CD4-positive, alpha-beta T cell (primary cell): ENCODE results near the gene ADRB2. TPM values are rescaled to one million over a fixed set of nuclear protein-coding genes. Genes with fewer than 3 reads are reported as not detected.

Experiments
- ATAC-seq: fragments of 200-7000 bp; cut with Tn5 transposase; one replicate; pipeline ENCODE4 v1.10.0; 2022; ENCODE audit warnings: mild to moderate bottlenecking; ENCODE audit not compliant: poor library complexity
- CTCF ChIA-PET: fragments of 350-600 bp; sonication (Branson Sonifier 250); formaldehyde crosslinking; loops from one replicate; lab custom pipeline; 2021; ENCODE audit warnings: antibody characterized with exemption, inconsistent platforms; lab: Charles Lee
- POLR2A ChIA-PET: fragments of 350-600 bp; sonication (Branson Sonifier 250); formaldehyde crosslinking; loops from one replicate; lab custom pipeline; 2021; ENCODE audit warnings: antibody characterized with exemption, inconsistent platforms; lab: Charles Lee
- DNase-seq, 14 experiments: peaks; one replicate each; pipeline ENCODE4 v3.0.0-alpha.2; 2013 to 2020; ENCODE audit warnings: mixed read lengths in 2 of 14
- H3K27ac ChIP-seq, 2 donors: one replicate each; pipeline versions ENCODE4 v1.5.1 to v1.7.0; 2013; ENCODE audit warnings: low read length in 2 of 2, low read depth in 1 of 2, mild to moderate bottlenecking in 1 of 2
- H3K27me3 ChIP-seq, 2 experiments: 1 replicate in 1 of 2; 2 replicates in 1 of 2; pipeline versions ENCODE4 v1.6.1 to v1.7.0; 2013; ENCODE audit warnings: low read length in 2 of 2, control low read depth in 1 of 2, mild to moderate bottlenecking in 1 of 2, moderate library complexity in 1 of 2; ENCODE audit not compliant: insufficient read depth in 2 of 2, control insufficient read depth in 1 of 2
- H3K36me3 ChIP-seq: one replicate; pipeline ENCODE4 v1.6.1; 2013; ENCODE audit warnings: low read length, control low read depth; ENCODE audit not compliant: insufficient read depth
- H3K4me1 ChIP-seq: one replicate; pipeline ENCODE4 v1.6.1; 2013; ENCODE audit warnings: low read length, control low read depth; ENCODE audit not compliant: insufficient read depth
- H3K4me3 ChIP-seq: one replicate; pipeline ENCODE4 v1.5.1; 2013; ENCODE audit warnings: mild to moderate bottlenecking, low read length, moderate library complexity
- H3K9me3 ChIP-seq, 2 experiments: 1 replicate in 1 of 2; 2 replicates in 1 of 2; pipeline versions ENCODE4 v1.6.1 to v1.7.0; 2013; ENCODE audit warnings: low read length in 2 of 2, mild to moderate bottlenecking in 2 of 2, control low read depth in 1 of 2, moderate library complexity in 1 of 2; ENCODE audit not compliant: control insufficient read depth in 1 of 2, insufficient read depth in 1 of 2
- H3K27ac Mint-ChIP-seq: one replicate; pipeline ENCODE4 v1.8.0; 2020; ENCODE audit warnings: mixed read lengths
- H3K27me3 Mint-ChIP-seq: one replicate; pipeline ENCODE4 v1.8.0; 2021; ENCODE audit warnings: mixed read lengths
- H3K36me3 Mint-ChIP-seq: one replicate; pipeline ENCODE4 v1.8.0; 2021; ENCODE audit warnings: low read depth, mixed read lengths
- H3K4me1 Mint-ChIP-seq: one replicate; pipeline ENCODE4 v1.8.0; 2021; ENCODE audit warnings: low read depth, mixed read lengths
- H3K4me3 Mint-ChIP-seq: one replicate; pipeline ENCODE4 v1.8.0; 2020; ENCODE audit warnings: mild to moderate bottlenecking, mixed read lengths
- H3K9me3 Mint-ChIP-seq: one replicate; pipeline ENCODE4 v1.8.0; 2020; ENCODE audit warnings: mixed read lengths
- CTCF ChIP-seq: fragments of 200-600 bp; IDR thresholded peaks from one replicate; pipeline ENCODE4 v1.8.0; 2022; ENCODE audit warnings: antibody characterized with exemption, mild to moderate bottlenecking
- intact Hi-C, 2 experiments: fragments of 100-400 bp; cut with DNase I in 1 of 2; cut with micrococcal nuclease in 1 of 2; formaldehyde crosslinking; loops; one replicate each; pipeline versions ENCODE4 v1.15.1 to v1.9.0; 2023 to 2025; cut with DNase I, micrococcal nuclease
- total RNA-seq, 174 experiments: library from RNA in 2 of 174; stranded (reverse) in 2 of 174; gene quantifications; one replicate each; pipeline ENCODE4 v1.2.3 and lab custom pipeline; 2021 to 2026

ADRB2 gene
- total RNA-seq, 2 experiments from 2014 or later: 1.2 to 1.6 TPM

- peak overlapping the region; percentile 17 for H3K4me3 Mint-ChIP-seq
- H3K4me1 Mint-ChIP-seq: peaks cover 33% of the 10 kb centered on the region
- H3K27ac ChIP-seq: no peak overlapping the region
- peak in 1 of 14 experiments; percentile 36 for DNase-seq
- H3K9me3 ChIP-seq: no peaks in the 10 kb centered on the region
- no peak for TF ChIP-seq CTCF
- peaks cover 22% of the 10 kb centered on the region for H3K4me1 ChIP-seq
- no peaks in the 10 kb centered on the region for H3K27me3 Mint-ChIP-seq
- no peak overlapping the region for H3K4me3 ChIP-seq
- intact Hi-C loops: no loop called here
- H3K27ac Mint-ChIP-seq: no peak overlapping the region
- no peaks in the 10 kb centered on the region for H3K9me3 Mint-ChIP-seq
- peaks cover 5% of the 10 kb centered on the region for H3K36me3 Mint-ChIP-seq
- ChIA-PET POLR2A (no interaction called here), CTCF (no interaction called here)
- ATAC-seq: no peak
- H3K27me3 ChIP-seq: peaks cover 1 to 6% of the 10 kb centered on the region in 2 experiments
- no peaks in the 10 kb centered on the region for H3K36me3 ChIP-seq
Measured at GRCh38 chr5:148805326-148806290, 20.8 kb upstream of the ADRB2 start.

- Histone ChIP-seq H3K9me3 (no peaks in the 10 kb centered on the region), H3K4me3 (no peak overlapping the region), H3K27ac (no peak overlapping the region), H3K27me3 (peaks cover 0 to 6% of the 10 kb centered on the region in 2 experiments), H3K36me3 (no peaks in the 10 kb centered on the region), H3K4me1 (peaks cover 27% of the 10 kb centered on the region)
- no peak for TF ChIP-seq CTCF
- ChIA-PET CTCF (interaction anchor here (2.0 kb wide), 1 partner anchor 76 kb away, joined by 6 read pairs; no protein-coding TSS in a partner anchor), POLR2A (no interaction called here)
- Mint-ChIP-seq H3K4me3 (peak overlapping the region; percentile 12), H3K27me3 (no peaks in the 10 kb centered on the region), H3K36me3 (peaks cover 5% of the 10 kb centered on the region), H3K9me3 (no peaks in the 10 kb centered on the region), H3K27ac (no peak overlapping the region), H3K4me1 (peaks cover 41% of the 10 kb centered on the region)
- intact Hi-C loops: no loop called here
- no peak for ATAC-seq
- DNase-seq: no peak
Measured at GRCh38 chr5:148806520-148806931, 19.9 kb upstream of the ADRB2 start.

DNA sequence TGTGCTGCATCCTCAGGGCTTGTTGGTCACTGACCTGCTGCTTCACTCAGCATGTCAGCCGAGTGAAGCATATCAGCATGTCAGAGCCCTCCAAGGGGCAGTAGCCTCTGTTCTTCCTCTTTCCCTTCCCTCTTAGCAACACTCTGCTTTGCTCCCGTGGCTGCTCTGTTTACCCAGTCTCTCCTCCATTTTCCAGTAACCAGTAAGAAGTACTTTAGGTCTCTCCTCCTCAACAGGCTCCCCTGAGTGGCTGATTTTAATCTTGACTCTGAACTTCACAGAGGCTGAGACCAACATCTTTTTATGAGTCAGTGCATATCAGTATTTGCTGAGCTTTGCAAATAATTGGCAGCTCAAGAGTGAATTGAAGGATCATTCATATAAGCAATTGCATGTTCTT lies 18.6 kb upstream of the ADRB2 start:
- TF ChIP-seq CTCF: no peak
- H3K9me3 ChIP-seq: no peaks in the 10 kb centered on the region
- peak overlapping the region; percentile 8 for H3K4me3 Mint-ChIP-seq
- H3K4me1 ChIP-seq: peaks cover 27% of the 10 kb centered on the region
- DNase-seq (peak in 2 of 14 experiments; percentile 7 to 32), ATAC-seq (no peak)
- peaks cover 47% of the 10 kb centered on the region for H3K4me1 Mint-ChIP-seq
- peaks cover 5% of the 10 kb centered on the region for H3K36me3 Mint-ChIP-seq
- H3K27me3 Mint-ChIP-seq: no peaks in the 10 kb centered on the region
- H3K27ac ChIP-seq: no peak overlapping the region
- intact Hi-C loops: no loop called here
- no peaks in the 10 kb centered on the region for H3K9me3 Mint-ChIP-seq
- H3K27ac Mint-ChIP-seq: peak overlapping the region; percentile 75
- ChIA-PET CTCF (interaction anchor here (0.6 to 2.0 kb wide), 2 partner anchors 77 to 152 kb away, joined by 4 to 6 read pairs; no protein-coding TSS in a partner anchor), POLR2A (no interaction called here)
- no peaks in the 10 kb centered on the region for H3K36me3 ChIP-seq
- peaks cover 0 to 6% of the 10 kb centered on the region in 2 experiments for H3K27me3 ChIP-seq
- no peak overlapping the region for H3K4me3 ChIP-seq
